OCI-LY1 (cell line): ENCODE data around the gene PPP1R18.
"Not testable (repeated sequence)": the region's sequence is repeated elsewhere in the genome, so short reads cannot be mapped to it uniquely, and the experiment has no call there.

Experiments
- H2AFZ ChIP-seq: fragments of 200-600 bp; sonication (generic), shearing (Covaris generic); 2 replicates; pipeline ENCODE4 v1.6.0; 2014; ENCODE audit warnings: antibody characterized with exemption, mild to moderate bottlenecking, low read length
- H3F3A ChIP-seq: fragments of 200-600 bp; sonication (generic), shearing (Covaris generic); 2 replicates; pipeline ENCODE4 v1.6.0; 2014; ENCODE audit warnings: mild to moderate bottlenecking, antibody characterized with exemption, low read length, moderate library complexity; ENCODE audit not compliant: insufficient read depth
- H3K27ac ChIP-seq: fragments of 200-600 bp; sonication (generic); 2 replicates; pipeline ENCODE4 v1.5.1; 2014; ENCODE audit warnings: low read length, mixed run types, mild to moderate bottlenecking, low read depth; ENCODE audit not compliant: poor library complexity, severe bottlenecking
- H3K27me3 ChIP-seq: fragments of 200-600 bp; sonication (generic); 2 replicates; pipeline ENCODE4 v1.6.0; 2014; ENCODE audit warnings: antibody characterized with exemption, mild to moderate bottlenecking, low read length, moderate library complexity; ENCODE audit not compliant: insufficient read depth
- H3K36me3 ChIP-seq: fragments of 200-600 bp; sonication (generic); 2 replicates; pipeline ENCODE4 v1.6.1; 2014; ENCODE audit warnings: mild to moderate bottlenecking, antibody characterized with exemption, low read length, moderate library complexity, mixed read lengths; ENCODE audit not compliant: insufficient read depth
- H3K4me1 ChIP-seq: fragments of 200-600 bp; sonication (generic); 2 replicates; pipeline ENCODE4 v1.5.1; 2014; ENCODE audit warnings: mild to moderate bottlenecking, low read length, moderate library complexity; ENCODE audit not compliant: insufficient read depth, severe bottlenecking
- H3K4me2 ChIP-seq: fragments of 200-600 bp; sonication (generic), shearing (Covaris generic); 2 replicates; pipeline ENCODE4 v1.6.1; 2014; ENCODE audit warnings: low read length
- H3K4me3 ChIP-seq: fragments of 200-600 bp; sonication (generic); 2 replicates; pipeline ENCODE4 v1.5.1; 2014; ENCODE audit warnings: low read length, low read depth, mild to moderate bottlenecking, mixed read lengths; ENCODE audit not compliant: poor library complexity, severe bottlenecking
- H3K79me2 ChIP-seq: fragments of 200-600 bp; shearing (Covaris generic); 2 replicates; pipeline ENCODE4 v1.6.1; 2016; ENCODE audit warnings: mixed run types, low read length, mixed read lengths; ENCODE audit not compliant: insufficient read depth
- H3K9ac ChIP-seq: fragments of 200-600 bp; sonication (generic), shearing (Covaris generic); 2 replicates; pipeline ENCODE4 v1.6.1; 2014; ENCODE audit warnings: mild to moderate bottlenecking, low read length, mixed read lengths
- H3K9me2 ChIP-seq: fragments of 200-600 bp; sonication (generic), shearing (Covaris generic); 2 replicates; pipeline ENCODE4 v1.6.1; 2014; ENCODE audit warnings: low read depth, mild to moderate bottlenecking, low read length, mixed read lengths
- H3K9me3 ChIP-seq: fragments of 200-600 bp; shearing (Covaris generic); 2 replicates; pipeline ENCODE4 v1.6.1; 2014; ENCODE audit warnings: low read length, mixed read lengths
- H4K20me1 ChIP-seq: fragments of 200-600 bp; sonication (generic), shearing (Covaris generic); 2 replicates; pipeline ENCODE4 v1.6.0; 2016; ENCODE audit warnings: mild to moderate bottlenecking, low read length; ENCODE audit not compliant: insufficient read depth
- CTCF ChIP-seq: fragments of 200-600 bp; sonication (generic), shearing (Covaris generic); IDR thresholded peaks from 2 replicates; pipeline ENCODE4 v1.5.1; 2017; ENCODE audit warnings: mild to moderate bottlenecking, antibody characterized with exemption, low read length, moderate library complexity, mixed read lengths
- EZH2 ChIP-seq: fragments of 200-600 bp; sonication (generic), shearing (Covaris generic); IDR thresholded peaks from 2 replicates; pipeline ENCODE4 v1.8.0; 2017; ENCODE audit warnings: borderline replicate concordance, mixed run types, mild to moderate bottlenecking, antibody characterized with exemption, low read length, moderate library complexity, mixed read lengths

PPP1R18 gene

DNA sequence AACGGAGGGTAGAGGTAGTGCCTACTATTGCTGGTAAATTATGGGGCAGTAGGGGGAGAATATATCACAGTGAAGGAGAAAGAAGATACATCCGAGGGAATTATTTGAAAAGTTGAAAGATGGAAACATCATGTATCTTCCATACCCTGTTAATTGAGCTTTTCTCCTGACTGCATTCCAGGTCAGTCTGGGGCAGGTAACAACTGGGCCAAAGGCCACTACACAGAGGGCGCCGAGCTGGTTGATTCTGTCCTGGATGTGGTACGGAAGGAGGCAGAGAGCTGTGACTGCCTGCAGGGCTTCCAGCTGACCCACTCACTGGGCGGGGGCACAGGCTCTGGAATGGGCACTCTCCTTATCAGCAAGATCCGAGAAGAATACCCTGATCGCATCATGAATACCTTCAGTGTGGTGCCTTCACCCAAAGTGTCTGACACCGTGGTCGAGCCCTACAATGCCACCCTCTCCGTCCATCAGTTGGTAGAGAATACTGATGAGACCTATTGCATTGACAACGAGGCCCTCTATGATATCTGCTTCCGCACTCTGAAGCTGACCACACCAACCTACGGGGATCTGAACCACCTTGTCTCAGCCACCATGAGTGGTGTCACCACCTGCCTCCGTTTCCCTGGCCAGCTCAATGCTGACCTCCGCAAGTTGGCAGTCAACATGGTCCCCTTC is 36.9 kb upstream of the PPP1R18 start:
- Histone ChIP-seq H3K4me3 (peak overlapping the region; percentile 100), H3F3A (peaks cover 39% of the 10 kb centered on the region), H3K4me1 (peaks cover 33% of the 10 kb centered on the region), H3K36me3 (peaks cover 58% of the 10 kb centered on the region), H3K4me2 (peak overlapping the region; percentile 88), H3K27ac (peak overlapping the region; percentile 39), H3K9ac (peak overlapping the region; percentile 49), H3K79me2 (peaks cover 24% of the 10 kb centered on the region)
- not testable (repeated sequence) for H3K27me3 ChIP-seq, H3K9me3 ChIP-seq, H3K9me2 ChIP-seq, H2AFZ ChIP-seq, H4K20me1 ChIP-seq

DNA sequence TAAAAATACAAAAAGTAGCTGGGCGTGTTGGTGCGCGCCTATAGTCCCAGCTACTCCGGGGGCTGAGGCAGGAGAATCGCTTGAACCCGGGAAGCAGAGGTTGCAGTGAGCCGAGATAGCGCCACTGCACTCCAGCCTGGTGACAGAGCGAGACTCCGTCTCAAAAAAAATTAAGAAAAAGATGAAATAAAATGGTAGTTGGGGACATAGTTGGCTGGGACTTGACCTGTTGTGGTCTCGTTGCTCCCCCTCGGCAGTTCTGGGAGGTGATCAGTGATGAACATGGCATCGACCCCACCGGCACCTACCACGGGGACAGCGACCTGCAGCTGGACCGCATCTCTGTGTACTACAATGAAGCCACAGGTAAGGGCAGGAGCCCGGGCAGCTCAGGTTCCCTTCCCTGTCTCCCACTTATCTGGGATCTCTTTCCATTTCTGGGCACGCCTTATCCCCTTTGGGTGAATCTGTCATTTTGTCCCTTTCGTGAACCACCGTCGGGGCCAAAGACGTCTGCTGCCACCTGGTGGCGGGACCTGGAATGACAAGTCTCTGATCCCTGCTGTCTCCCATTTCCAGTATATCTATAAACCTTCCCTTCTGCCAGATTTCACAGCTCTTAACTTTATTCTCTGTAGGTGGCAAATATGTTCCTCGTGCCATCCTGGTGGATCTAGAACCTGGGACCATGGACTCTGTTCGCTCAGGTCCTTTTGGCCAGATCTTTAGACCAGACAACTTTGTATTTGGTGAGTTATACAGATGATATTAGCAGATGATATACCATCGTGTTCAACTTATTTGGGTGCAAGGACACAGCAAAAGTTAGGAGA is 36.1 kb upstream of the PPP1R18 start:
- H3K36me3 ChIP-seq, result peaks cover 55% of the 10 kb centered on the region

DNA sequence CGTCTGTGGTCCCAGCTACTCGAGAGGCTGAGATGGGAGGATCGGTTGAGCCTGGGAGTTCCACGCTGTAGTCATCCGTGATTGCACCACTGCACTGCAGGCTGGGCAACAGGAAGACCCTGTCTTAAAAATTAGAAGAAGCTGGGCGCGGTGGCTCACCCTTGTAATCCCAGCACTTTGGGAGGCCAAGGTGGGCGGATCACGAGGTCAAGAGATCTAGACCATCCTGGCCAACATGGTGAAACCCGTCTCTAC is 35.5 kb upstream of the PPP1R18 start:
- not testable (repeated sequence) for H3K27me3 ChIP-seq, H3K9me3 ChIP-seq, H3K9me2 ChIP-seq, H2AFZ ChIP-seq, H4K20me1 ChIP-seq
- peaks cover 54% of the 10 kb centered on the region for H3K36me3 ChIP-seq
- H3K79me2 ChIP-seq, result peaks cover 24% of the 10 kb centered on the region
- H3K4me2 ChIP-seq, result peak overlapping the region; percentile 88
- H3K4me1 ChIP-seq, result peaks cover 34% of the 10 kb centered on the region
- H3K9ac ChIP-seq, result peak overlapping the region; percentile 97
- H3K27ac ChIP-seq, result peak overlapping the region; percentile 92
- H3F3A ChIP-seq, result peaks cover 30% of the 10 kb centered on the region
- H3K4me3 ChIP-seq, result peak overlapping the region; percentile 100

More for the DNA sequence above, 36.1 kb upstream of the PPP1R18 start:
- H3K9ac ChIP-seq, result peak overlapping the region; percentile 97
- no peaks in the 10 kb centered on the region for H3K27me3 ChIP-seq
- peak overlapping the region; percentile 88 for H3K4me2 ChIP-seq
- no peak overlapping the region for H2AFZ ChIP-seq
- no peaks in the 10 kb centered on the region for H3K9me2 ChIP-seq
- peaks cover 35% of the 10 kb centered on the region for H3F3A ChIP-seq
- no peaks in the 10 kb centered on the region for H3K9me3 ChIP-seq
- H3K27ac ChIP-seq, result peak overlapping the region; percentile 92
- H3K4me1 ChIP-seq, result peaks cover 34% of the 10 kb centered on the region
- TF ChIP-seq CTCF (peak; percentile 95), EZH2 (no peak)
- peak overlapping the region; percentile 100 for H3K4me3 ChIP-seq
- no peaks in the 10 kb centered on the region for H4K20me1 ChIP-seq
- peaks cover 24% of the 10 kb centered on the region for H3K79me2 ChIP-seq

DNA sequence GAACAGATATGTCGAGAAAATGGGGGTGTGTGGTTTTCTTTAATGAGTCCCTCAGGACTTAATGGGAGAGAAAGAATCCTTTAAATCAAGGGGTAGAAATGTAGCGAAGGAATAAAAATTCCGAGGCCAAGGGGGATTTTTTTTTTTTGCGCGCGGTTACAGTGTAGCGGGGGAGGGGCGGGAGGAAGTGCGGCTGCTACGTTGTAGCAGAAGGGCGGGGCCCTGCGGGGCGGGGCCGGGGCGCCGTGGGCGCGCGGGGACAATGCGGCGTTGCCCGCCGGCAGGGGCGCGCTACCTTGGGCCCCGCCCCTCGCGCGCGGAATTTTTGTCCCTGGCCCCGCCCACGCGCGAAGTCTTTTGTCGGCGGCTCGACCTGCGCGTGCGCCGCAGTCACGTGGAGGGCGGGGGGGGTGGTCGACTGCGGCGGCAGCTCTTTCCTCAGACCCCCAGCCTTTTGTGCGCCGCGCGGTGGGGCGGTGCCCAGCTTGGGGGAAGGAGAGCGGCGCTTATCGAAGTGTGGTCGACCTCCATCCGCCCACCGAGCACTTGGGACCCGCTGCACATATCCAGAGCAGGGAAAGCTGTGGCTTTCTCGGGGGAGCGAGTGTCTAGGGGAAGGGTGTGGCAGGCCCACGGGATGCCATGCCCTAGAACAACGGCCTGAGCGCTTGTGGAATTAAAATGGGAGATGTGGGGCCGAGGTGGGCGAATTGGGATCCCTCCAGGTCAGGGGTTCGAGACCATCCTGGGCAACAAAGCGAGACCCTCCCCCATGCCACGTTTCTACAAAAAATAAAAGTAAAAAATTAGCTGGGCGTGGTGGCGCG is 35.0 kb upstream of the PPP1R18 start:
- peaks cover 38% of the 10 kb centered on the region for H3K4me1 ChIP-seq
- H3K9ac ChIP-seq, result peak overlapping the region; percentile 100
- no peaks in the 10 kb centered on the region for H4K20me1 ChIP-seq
- peaks cover 54% of the 10 kb centered on the region for H3K36me3 ChIP-seq
- H3K9me2 ChIP-seq, result no peaks in the 10 kb centered on the region
- H3K27me3 ChIP-seq, result no peaks in the 10 kb centered on the region
- H3K9me3 ChIP-seq, result no peaks in the 10 kb centered on the region
- no peak overlapping the region for H2AFZ ChIP-seq
- peak overlapping the region; percentile 88 for H3K4me2 ChIP-seq
- peaks cover 25% of the 10 kb centered on the region for H3F3A ChIP-seq
- no peak for TF ChIP-seq EZH2
- TF ChIP-seq CTCF, result no peak
- H3K4me3 ChIP-seq, result peak overlapping the region; percentile 100
- peaks cover 24% of the 10 kb centered on the region for H3K79me2 ChIP-seq
- H3K27ac ChIP-seq, result peak overlapping the region; percentile 97
